HepG2 (cell line): Measurements from ENCODE around the gene AXIN2. TPM values are rescaled to one million over a fixed set of nuclear protein-coding genes. Genes with fewer than 3 reads are reported as not detected.

Source experiments
- ATAD3A ChIP-seq: sonication (generic); formaldehyde crosslinking; IDR thresholded peaks from 2 replicates; pipeline ENCODE4 v1.4.0; 2020; ENCODE audit warnings: missing genetic modification reagents
- ATF3 ChIP-seq: sonication (generic); formaldehyde crosslinking; IDR thresholded peaks from 2 replicates; pipeline ENCODE4 v1.4.0; 2020; ENCODE audit warnings: missing genetic modification reagents
- ATRX ChIP-seq: sonication (generic); formaldehyde crosslinking; IDR thresholded peaks from 2 replicates; pipeline ENCODE4 v1.4.0; 2020; ENCODE audit warnings: missing genetic modification reagents, borderline replicate concordance
- E2F2 ChIP-seq: sonication (generic); formaldehyde crosslinking; IDR thresholded peaks from 2 replicates; pipeline ENCODE4 v1.4.0; 2020; ENCODE audit warnings: missing genetic modification reagents, borderline replicate concordance
- FOSL2 ChIP-seq: sonication (generic); formaldehyde crosslinking; IDR thresholded peaks from 2 replicates; pipeline ENCODE4 v1.4.0; 2020; ENCODE audit warnings: missing genetic modification reagents
- GLI4 ChIP-seq: sonication (generic); formaldehyde crosslinking; IDR thresholded peaks from 2 replicates; pipeline ENCODE4 v1.5.1; 2020; ENCODE audit warnings: missing genetic modification reagents, mild to moderate bottlenecking, moderate library complexity, borderline replicate concordance
- MED1 ChIP-seq: sonication (generic); formaldehyde crosslinking; IDR thresholded peaks from 2 replicates; pipeline ENCODE4 v1.4.0; 2020; ENCODE audit warnings: missing genetic modification reagents
- NCOA2 ChIP-seq: sonication (generic); formaldehyde crosslinking; IDR thresholded peaks from 2 replicates; pipeline ENCODE4 v1.8.0; 2022; ENCODE audit warnings: inconsistent platforms
- NPAS2 ChIP-seq: sonication (generic); formaldehyde crosslinking; IDR thresholded peaks from 2 replicates; pipeline ENCODE4 v1.8.0; 2022; ENCODE audit warnings: mild to moderate bottlenecking, missing genetic modification reagents, borderline replicate concordance
- RXRB ChIP-seq: IDR thresholded peaks from 2 replicates; pipeline ENCODE4 v1.6.1; 2016; ENCODE audit warnings: borderline replicate concordance, missing genetic modification reagents, missing compliant biosample characterization
- TAF1 ChIP-seq: sonication (generic); formaldehyde crosslinking; IDR thresholded peaks from 2 replicates; pipeline ENCODE4 v1.4.0; 2020; ENCODE audit warnings: missing genetic modification reagents
- TIGD3 ChIP-seq: sonication (generic); formaldehyde crosslinking; IDR thresholded peaks from 2 replicates; pipeline ENCODE4 v1.5.1; 2020; ENCODE audit warnings: mild to moderate bottlenecking, missing genetic modification reagents, borderline replicate concordance
- ZMAT5 ChIP-seq: sonication (generic); formaldehyde crosslinking; IDR thresholded peaks from 2 replicates; pipeline ENCODE4 v1.5.0; 2020; ENCODE audit warnings: mild to moderate bottlenecking, low read depth, missing genetic modification reagents, borderline replicate concordance
- ZNF230 ChIP-seq: sonication (generic); formaldehyde crosslinking; IDR thresholded peaks from 2 replicates; pipeline ENCODE4 v1.4.0; 2020; ENCODE audit warnings: mild to moderate bottlenecking, missing genetic modification reagents
- ZNF367 ChIP-seq: sonication (generic); formaldehyde crosslinking; IDR thresholded peaks from 2 replicates; pipeline ENCODE4 v1.4.0; 2020; ENCODE audit warnings: missing genetic modification reagents, borderline replicate concordance
- ZNF605 ChIP-seq: sonication (generic); formaldehyde crosslinking; IDR thresholded peaks from 2 replicates; pipeline ENCODE4 v1.8.0; 2022; ENCODE audit warnings: mild to moderate bottlenecking, missing genetic modification reagents
- ZNF691 ChIP-seq: sonication (generic); formaldehyde crosslinking; IDR thresholded peaks from 2 replicates; pipeline ENCODE4 v1.4.0; 2020; ENCODE audit warnings: missing genetic modification reagents, low read depth, mild to moderate bottlenecking, borderline replicate concordance
- polyA plus RNA-seq, 8 experiments: library from polyadenylated mRNA; depleted of rRNA in 3 of 8; stranded (reverse) in 7 of 8; unstranded in 1 of 8; fragments of >200 nt; fragmentation: Illumina TruSeq in 4 of 8; extraction: Trizol in 4 of 8; gene quantifications; 2 replicates each; pipeline versions ENCODE4 v1.2.1 to v1.2.3, GENCODE V29; 2011 to 2016; ENCODE audit warnings: low read depth in 4 of 8, missing spikeins in 1 of 8, mixed read lengths in 1 of 8; ENCODE audit not compliant: insufficient read depth in 1 of 8
- total RNA-seq, 5 experiments: library from RNA; depleted of rRNA; stranded (reverse); fragments of >200 nt; fragmentation: Illumina TruSeq; extraction: Trizol; gene quantifications; 2 replicates each; pipeline ENCODE4 v1.2.3, GENCODE V29; 2016; ENCODE audit warnings: low read depth in 1 of 5
- TF ChIP-seq, protein P1 (sequence below): sonication (generic); formaldehyde crosslinking; IDR thresholded peaks from 2 replicates; pipeline ENCODE4 v1.5.1; 2020; ENCODE audit warnings: missing genetic modification reagents, mild to moderate bottlenecking, borderline replicate concordance
- TF ChIP-seq, protein P2 (sequence below): sonication (generic); formaldehyde crosslinking; IDR thresholded peaks from 2 replicates; pipeline ENCODE4 v1.5.0; 2020; ENCODE audit warnings: missing genetic modification reagents
- TF ChIP-seq, protein P3 (sequence below): fragments of 450-650 bp; IDR thresholded peaks from 2 replicates; pipeline ENCODE4 v1.6.1; 2016

AXIN2 gene
- total and polyA plus RNA-seq, 2 of the 13 experiments (the other 11 are each of a cell fraction or from before 2014, with no cell fraction given) = 58.6 to 63.4 TPM

GRCh38 chr17:65588181-65588808, 26.8 kb upstream of the AXIN2 start (continued):
- TF ChIP-seq E2F2 (no peak), ATF3 (CRISPR knock-in tag) (no peak), MED1 (CRISPR knock-in tag) (peak; percentile 63), ZNF230 (CRISPR knock-in tag) (no peak), RXRB (CRISPR knock-in tag) (peak; percentile 60; the same call in 1 of the 2 replicates), ZMAT5 (CRISPR knock-in tag) (no peak), ZNF367 (CRISPR knock-in tag) (no peak), GLI4 (CRISPR knock-in tag) (no peak), FOSL2 (CRISPR knock-in tag) (peak; percentile 80), ATAD3A (CRISPR knock-in tag) (no peak), TAF1 (CRISPR knock-in tag) (0 out of 2 replicates have a peak, but pooled peaks have one; percentile 22), ZNF691 (CRISPR knock-in tag) (0 out of 2 replicates have a peak, but pooled peaks have one; percentile 28), TIGD3 (no peak), ZNF605 (CRISPR knock-in tag) (peak; percentile 70; the same call in 1 of the 2 replicates), ATRX (CRISPR knock-in tag) (no peak), NPAS2 (no peak), NCOA2 (CRISPR knock-in tag) (peak; percentile 83)
- TF ChIP-seq, protein P1, sequence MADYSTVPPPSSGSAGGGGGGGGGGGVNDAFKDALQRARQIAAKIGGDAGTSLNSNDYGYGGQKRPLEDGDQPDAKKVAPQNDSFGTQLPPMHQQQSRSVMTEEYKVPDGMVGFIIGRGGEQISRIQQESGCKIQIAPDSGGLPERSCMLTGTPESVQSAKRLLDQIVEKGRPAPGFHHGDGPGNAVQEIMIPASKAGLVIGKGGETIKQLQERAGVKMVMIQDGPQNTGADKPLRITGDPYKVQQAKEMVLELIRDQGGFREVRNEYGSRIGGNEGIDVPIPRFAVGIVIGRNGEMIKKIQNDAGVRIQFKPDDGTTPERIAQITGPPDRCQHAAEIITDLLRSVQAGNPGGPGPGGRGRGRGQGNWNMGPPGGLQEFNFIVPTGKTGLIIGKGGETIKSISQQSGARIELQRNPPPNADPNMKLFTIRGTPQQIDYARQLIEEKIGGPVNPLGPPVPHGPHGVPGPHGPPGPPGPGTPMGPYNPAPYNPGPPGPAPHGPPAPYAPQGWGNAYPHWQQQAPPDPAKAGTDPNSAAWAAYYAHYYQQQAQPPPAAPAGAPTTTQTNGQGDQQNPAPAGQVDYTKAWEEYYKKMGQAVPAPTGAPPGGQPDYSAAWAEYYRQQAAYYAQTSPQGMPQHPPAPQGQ = 0 out of 2 replicates have a peak, but pooled peaks have one; percentile 45
- TF ChIP-seq, protein P2, sequence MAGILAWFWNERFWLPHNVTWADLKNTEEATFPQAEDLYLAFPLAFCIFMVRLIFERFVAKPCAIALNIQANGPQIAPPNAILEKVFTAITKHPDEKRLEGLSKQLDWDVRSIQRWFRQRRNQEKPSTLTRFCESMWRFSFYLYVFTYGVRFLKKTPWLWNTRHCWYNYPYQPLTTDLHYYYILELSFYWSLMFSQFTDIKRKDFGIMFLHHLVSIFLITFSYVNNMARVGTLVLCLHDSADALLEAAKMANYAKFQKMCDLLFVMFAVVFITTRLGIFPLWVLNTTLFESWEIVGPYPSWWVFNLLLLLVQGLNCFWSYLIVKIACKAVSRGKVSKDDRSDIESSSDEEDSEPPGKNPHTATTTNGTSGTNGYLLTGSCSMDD (CRISPR knock-in tag) = no peak
- TF ChIP-seq, protein P3, sequence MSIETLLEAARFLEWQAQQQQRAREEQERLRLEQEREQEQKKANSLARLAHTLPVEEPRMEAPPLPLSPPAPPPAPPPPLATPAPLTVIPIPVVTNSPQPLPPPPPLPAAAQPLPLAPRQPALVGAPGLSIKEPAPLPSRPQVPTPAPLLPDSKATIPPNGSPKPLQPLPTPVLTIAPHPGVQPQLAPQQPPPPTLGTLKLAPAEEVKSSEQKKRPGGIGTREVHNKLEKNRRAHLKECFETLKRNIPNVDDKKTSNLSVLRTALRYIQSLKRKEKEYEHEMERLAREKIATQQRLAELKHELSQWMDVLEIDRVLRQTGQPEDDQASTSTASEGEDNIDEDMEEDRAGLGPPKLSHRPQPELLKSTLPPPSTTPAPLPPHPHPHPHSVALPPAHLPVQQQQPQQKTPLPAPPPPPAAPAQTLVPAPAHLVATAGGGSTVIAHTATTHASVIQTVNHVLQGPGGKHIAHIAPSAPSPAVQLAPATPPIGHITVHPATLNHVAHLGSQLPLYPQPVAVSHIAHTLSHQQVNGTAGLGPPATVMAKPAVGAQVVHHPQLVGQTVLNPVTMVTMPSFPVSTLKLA = no peak
